HG03571 (cell line): ENCODE measurements around the gene RASGRP1.

Source experiments
- ATAC-seq: cut with Tn5 transposase; IDR thresholded peaks from one replicate; pipeline ENCODE4 v1.9.1; 2021; ENCODE audit not compliant: unreplicated experiment

The RASGRP1 gene

GRCh38 chr15:38463893-38464292 lies 100.7 kb downstream of the RASGRP1 start:
- ATAC-seq: no peak

DNA sequence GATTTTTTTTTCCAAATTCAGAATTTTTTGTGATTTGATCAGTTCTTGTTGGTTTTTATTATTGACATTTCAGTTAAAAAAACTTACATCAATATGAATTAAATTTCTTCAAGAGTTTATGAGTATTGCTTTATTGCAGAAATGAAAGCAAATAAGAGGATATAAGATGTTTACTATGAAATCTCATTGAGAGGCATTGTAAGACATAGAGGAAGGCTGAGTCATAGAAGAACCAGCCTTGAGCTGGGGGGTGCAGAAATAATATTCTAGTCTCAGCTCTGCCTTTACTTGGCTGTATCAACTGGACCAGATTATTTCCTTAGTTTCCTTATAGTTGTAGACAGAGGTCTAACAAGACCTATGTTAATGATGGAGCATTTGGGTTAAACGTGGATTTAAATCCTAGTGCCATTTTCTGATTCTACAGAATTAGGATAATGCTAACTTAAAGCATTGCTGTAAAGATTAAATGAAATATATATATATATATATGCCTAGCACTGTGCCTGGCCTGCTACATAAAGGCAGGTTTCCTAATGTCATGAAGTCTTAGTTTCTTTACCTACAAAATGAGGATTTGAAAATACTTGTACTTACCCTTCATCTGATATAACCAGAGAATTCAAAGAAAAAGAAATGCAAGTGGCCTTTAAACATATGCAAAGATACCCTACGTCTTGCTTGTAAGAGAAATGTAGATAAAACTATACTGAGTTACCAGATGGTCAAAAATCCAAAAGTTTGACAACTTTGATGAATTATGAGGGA lies 103.4 kb downstream of the RASGRP1 start:
- peak; percentile 74 for ATAC-seq

DNA sequence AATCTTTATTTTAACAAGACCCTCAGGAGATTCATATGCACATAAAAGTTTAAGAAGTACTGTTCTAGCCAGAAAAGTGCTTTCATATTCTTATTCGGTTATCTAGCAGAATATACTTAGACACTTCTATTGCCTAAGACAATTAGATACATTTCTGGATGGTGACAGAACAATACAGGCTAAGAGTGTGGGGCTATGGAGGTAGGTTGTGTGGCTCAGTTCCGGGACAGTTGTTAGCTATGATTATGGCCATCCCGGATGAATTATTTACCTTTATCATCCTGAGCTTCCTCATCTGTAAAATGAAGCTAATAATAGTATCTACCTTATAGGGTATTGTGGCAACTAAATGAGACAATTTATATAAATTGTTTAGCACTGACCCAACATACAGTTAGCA lies 104.1 kb downstream of the RASGRP1 start:
- no peak for ATAC-seq

- ATAC-seq: no peak
Measured at GRCh38 chr15:38459480-38459879, 105.1 kb downstream of the RASGRP1 start.

- no peak for ATAC-seq
Measured at GRCh38 chr15:38458646-38459045, 106.0 kb downstream of the RASGRP1 start.

DNA sequence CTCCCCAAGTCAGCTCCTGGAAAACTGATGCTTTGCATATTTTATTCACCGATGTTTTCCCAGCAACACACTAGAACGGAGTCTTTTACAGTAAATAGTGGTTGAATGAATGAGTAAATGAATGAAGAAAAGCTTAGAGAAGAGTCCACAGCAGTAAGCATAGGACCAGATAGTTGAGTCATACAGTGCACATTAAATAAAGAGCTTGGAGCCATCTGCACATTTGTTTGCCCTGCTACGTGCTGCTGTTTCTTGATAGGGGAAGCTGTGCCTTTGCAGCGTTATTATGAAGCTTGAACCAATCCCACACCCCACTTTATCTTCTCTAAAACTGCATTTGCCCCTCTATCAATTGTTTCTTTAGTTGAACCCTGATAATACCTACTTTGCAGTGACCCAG lies 109.5 kb downstream of the RASGRP1 start:
- ATAC-seq: no peak

- ATAC-seq: no peak
Measured at GRCh38 chr15:38454696-38455090, 109.9 kb downstream of the RASGRP1 start.

DNA sequence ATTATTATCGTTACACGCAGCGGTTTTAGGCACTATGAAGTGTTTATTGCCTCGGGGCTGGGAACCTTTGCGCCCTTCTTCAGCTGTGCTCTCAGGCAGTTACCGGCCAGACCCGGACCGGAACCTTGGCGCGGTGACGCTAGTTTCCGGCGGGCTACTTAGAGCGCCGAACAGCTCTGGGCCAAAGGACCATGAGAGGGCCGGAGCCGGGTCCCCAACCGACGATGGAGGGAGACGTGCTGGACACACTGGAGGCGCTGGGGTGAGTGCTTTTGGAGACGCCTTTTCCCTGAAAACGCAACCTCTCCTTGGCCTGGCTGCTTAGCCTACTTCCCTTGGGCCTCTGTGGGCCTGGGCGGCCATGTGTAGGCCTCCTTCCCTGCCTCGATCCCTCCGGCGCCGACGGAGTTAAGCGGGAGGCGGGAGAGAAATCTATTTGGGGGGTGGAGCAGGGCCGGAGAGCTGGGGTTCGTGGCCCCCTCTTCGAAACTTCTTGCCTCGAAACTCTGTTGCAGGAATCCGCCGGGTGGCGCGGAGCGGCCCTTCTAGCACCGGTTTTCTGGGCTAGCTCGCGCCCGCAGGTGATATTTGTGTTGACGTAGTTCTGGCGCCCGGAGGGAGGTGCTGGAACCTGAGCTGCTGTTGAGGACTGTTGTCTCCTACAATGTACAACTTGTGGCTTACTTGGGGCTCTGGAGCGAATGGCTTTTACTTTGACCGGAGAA lies 110.5 kb downstream of the RASGRP1 start, which contains the start of gene FAM98B:
TSS of gene FAM98B (plus strand) at position 157 of the 725 bp plus-strand sequence. CDS start at position 192, 35 bp downstream.
- peak; percentile 90 for ATAC-seq

DNA sequence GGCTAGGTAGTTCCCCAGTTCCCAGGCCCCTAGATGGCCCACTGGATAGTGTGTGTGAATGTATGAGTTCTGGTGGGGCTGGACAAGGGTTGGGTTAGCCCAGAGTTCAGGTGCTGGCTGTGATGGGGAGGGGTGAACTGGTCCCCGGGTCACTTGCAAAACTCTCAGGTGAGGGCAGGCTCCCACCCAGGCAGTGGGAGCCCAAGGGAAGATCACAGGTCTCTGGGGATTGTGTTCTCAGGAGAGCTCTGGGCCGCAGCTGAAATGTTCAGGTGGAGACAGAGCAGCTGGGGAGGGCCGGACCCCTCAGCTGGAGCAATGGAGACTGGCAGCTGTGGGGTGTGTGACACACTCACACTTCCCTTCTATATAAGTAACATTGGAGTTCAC lies 123.5 kb downstream of the RASGRP1 start:
- no peak for ATAC-seq

- ATAC-seq: peak; percentile 71
Measured at GRCh38 chr15:38440353-38441129, 124.1 kb downstream of the RASGRP1 start.
